Fibroblast of lung (primary cell): ENCODE data around the gene CEACAM6. TPM values are rescaled to one million over a fixed set of nuclear protein-coding genes. Genes with fewer than 3 reads are reported as not detected.

Source experiments
- DNase-seq, 2 donors: peaks; one replicate each; pipeline versions ENCODE4 v3.0.0 to v3.0.0-alpha.2; 2010; ENCODE audit warnings: low read depth in 2 of 2
- H2AFZ ChIP-seq: 2 replicates; pipeline ENCODE4 v1.5.1; 2012; ENCODE audit warnings: low read length, control low read depth, inconsistent platforms
- H3K27ac ChIP-seq: 2 replicates; pipeline ENCODE4 v1.5.1; 2011; ENCODE audit warnings: low read length, control low read depth; ENCODE audit not compliant: insufficient read depth
- H3K27me3 ChIP-seq: 2 replicates; pipeline ENCODE4 v1.5.1; 2011; ENCODE audit warnings: mild to moderate bottlenecking, low read length; ENCODE audit not compliant: control insufficient read depth, insufficient read depth
- H3K36me3 ChIP-seq: 2 replicates; pipeline ENCODE4 v1.5.1; 2011; ENCODE audit warnings: low read length; ENCODE audit not compliant: control insufficient read depth, insufficient read depth
- H3K4me1 ChIP-seq: 2 replicates; pipeline ENCODE4 v1.5.1; 2011; ENCODE audit warnings: low read length; ENCODE audit not compliant: control insufficient read depth, insufficient read depth; ENCODE audit errors: extremely low read depth
- H3K4me2 ChIP-seq: 2 replicates; pipeline ENCODE4 v1.5.1; 2011; ENCODE audit warnings: low read length, control low read depth; ENCODE audit not compliant: insufficient read depth; ENCODE audit errors: extremely low read depth
- H3K4me3 ChIP-seq, 4 experiments: fragments of 200-600 bp in 1 of 4; sonication (generic) in 1 of 4; replicated peaks in 1 of 4; 2 replicates each; pipeline ENCODE4 v1.5.1; 2011 to 2016; ENCODE audit warnings: low read length in 4 of 4, low read depth in 3 of 4, mild to moderate bottlenecking in 3 of 4, control low read depth in 2 of 4, inconsistent platforms in 1 of 4, mixed read lengths in 1 of 4; ENCODE audit not compliant: insufficient read depth in 1 of 4; ENCODE audit errors: control extremely low read depth in 1 of 4
- H3K79me2 ChIP-seq: 2 replicates; pipeline ENCODE4 v1.5.1; 2012; ENCODE audit warnings: mild to moderate bottlenecking, low read length, inconsistent platforms; ENCODE audit not compliant: control insufficient read depth, insufficient read depth
- H3K9ac ChIP-seq: 2 replicates; pipeline ENCODE4 v1.5.1; 2011; ENCODE audit warnings: mild to moderate bottlenecking, low read length, control low read depth; ENCODE audit not compliant: insufficient read depth
- H3K9me3 ChIP-seq: 2 replicates; pipeline ENCODE4 v1.5.1; 2012; ENCODE audit warnings: low read depth, low read length; ENCODE audit not compliant: control insufficient read depth, insufficient read depth
- H4K20me1 ChIP-seq: 2 replicates; pipeline ENCODE4 v1.5.1; 2011; ENCODE audit warnings: low read length; ENCODE audit not compliant: control insufficient read depth, insufficient read depth; ENCODE audit errors: extremely low read depth
- EZH2 ChIP-seq: IDR thresholded peaks from 2 replicates; pipeline ENCODE4 v1.5.1; 2012; ENCODE audit warnings: low read length, control low read depth, mild to moderate bottlenecking; ENCODE audit errors: missing control alignments
- polyA plus RNA-seq, 2 donors: library from polyadenylated mRNA; depleted of rRNA in 1 of 2; stranded (reverse) in 1 of 2; unstranded in 1 of 2; fragments of >200 nt; gene quantifications; 2 replicates each; pipeline ENCODE4 v1.2.1, GENCODE V29; 2011 to 2012; ENCODE audit warnings: missing spikeins in 1 of 2
- total RNA-seq: library from RNA; depleted of rRNA; stranded (reverse); fragments of >200 nt; gene quantifications from 2 replicates; pipeline ENCODE4 v1.2.1, GENCODE V29; 2014
- TF ChIP-seq, protein P1 (sequence below), 2 donors: IDR thresholded peaks in 1 of 2; conservative IDR thresholded peaks in 1 of 2; 1 replicate in 1 of 2; 2 replicates in 1 of 2; pipeline ENCODE4 v1.5.1; 2011 to 2012; ENCODE audit warnings: low read length in 2 of 2, control low read depth in 1 of 2, inconsistent platforms in 1 of 2, low read depth in 1 of 2, mild to moderate bottlenecking in 1 of 2

CEACAM6 gene
- total and polyA plus RNA-seq, 2 donors (not counting 1 experiment from before 2014, with no cell fraction given) = not detected

DNA sequence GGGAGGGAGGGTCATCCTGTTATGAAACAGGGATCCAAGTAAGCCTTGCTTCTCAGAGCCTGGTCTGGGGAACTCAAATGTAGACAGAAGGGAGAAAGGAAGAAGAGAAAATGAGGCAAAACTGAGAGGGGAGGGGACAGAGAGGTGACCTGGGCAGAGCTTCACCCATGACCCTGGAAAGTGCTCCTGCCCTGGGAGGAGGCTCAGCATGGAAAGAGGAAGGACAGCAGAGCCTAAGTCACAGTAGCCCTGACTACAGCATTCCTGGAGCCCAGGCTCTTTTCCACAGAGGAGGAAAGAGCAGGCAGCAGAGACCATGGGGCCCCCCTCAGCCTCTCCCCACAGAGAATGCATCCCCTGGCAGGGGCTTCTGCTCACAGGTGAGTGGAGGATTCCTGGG is 41.0 kb downstream of the CEACAM6 start, which contains the start of gene CEACAM3:
Gene CEACAM3 (plus strand): TSS at position 226 of the 400 bp plus-strand sequence. CDS start 91 bp downstream, at position 317.
- Histone ChIP-seq H3K9me3 (no peaks in the 10 kb centered on the region), H2AFZ (no peak within 1 kb of the TSS), H3K27ac (no peak within 1 kb of the TSS), H3K79me2 (no peaks in the 10 kb centered on the region), H3K36me3 (no peaks in the 10 kb centered on the region), H3K4me3 (no peak within 1 kb of the TSS), H3K27me3 (no peaks in the 10 kb centered on the region), H3K9ac (no peak within 1 kb of the TSS), H3K4me1 (no peaks in the 10 kb centered on the region), H4K20me1 (no peaks in the 10 kb centered on the region), H3K4me2 (no peak within 1 kb of the TSS)
- TF ChIP-seq, protein P1, sequence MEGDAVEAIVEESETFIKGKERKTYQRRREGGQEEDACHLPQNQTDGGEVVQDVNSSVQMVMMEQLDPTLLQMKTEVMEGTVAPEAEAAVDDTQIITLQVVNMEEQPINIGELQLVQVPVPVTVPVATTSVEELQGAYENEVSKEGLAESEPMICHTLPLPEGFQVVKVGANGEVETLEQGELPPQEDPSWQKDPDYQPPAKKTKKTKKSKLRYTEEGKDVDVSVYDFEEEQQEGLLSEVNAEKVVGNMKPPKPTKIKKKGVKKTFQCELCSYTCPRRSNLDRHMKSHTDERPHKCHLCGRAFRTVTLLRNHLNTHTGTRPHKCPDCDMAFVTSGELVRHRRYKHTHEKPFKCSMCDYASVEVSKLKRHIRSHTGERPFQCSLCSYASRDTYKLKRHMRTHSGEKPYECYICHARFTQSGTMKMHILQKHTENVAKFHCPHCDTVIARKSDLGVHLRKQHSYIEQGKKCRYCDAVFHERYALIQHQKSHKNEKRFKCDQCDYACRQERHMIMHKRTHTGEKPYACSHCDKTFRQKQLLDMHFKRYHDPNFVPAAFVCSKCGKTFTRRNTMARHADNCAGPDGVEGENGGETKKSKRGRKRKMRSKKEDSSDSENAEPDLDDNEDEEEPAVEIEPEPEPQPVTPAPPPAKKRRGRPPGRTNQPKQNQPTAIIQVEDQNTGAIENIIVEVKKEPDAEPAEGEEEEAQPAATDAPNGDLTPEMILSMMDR (conservative IDR thresholded peaks at IDR 0.05 in 1 of 2, IDR thresholded peaks at IDR 0.05 in 1 of 2; ENCODE audit: low read depth in 1 of 2, low read length in 2 of 2) = no peak
- TF ChIP-seq EZH2 = no peak
- DNase-seq = no peak

DNA sequence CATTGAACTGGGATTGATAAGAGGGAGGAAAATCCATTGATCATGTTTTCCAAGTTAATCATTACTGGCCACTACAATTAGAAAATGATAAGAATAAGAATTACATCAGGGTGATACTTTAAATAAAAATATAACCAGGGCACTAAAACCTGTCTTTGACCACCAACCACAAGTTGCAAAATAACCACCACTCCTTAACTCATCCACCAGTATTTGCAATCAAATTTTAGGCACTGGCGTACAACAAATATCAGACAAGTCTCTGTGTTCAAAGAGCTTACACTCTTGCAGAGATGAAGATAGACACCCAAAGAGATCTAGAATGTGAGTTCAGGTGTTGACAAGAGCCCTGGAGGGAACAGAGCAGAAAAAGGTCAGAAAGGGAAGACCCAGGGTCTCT is 41.6 kb downstream of the CEACAM6 start:
- DNase-seq = no peak
- no peak overlapping the region for H2AFZ ChIP-seq

GRCh38 chr19:41799444-41800000 is 44.2 kb downstream of the CEACAM6 start:
- H3K4me3 ChIP-seq = no peak overlapping the region
- H2AFZ ChIP-seq = no peak overlapping the region
- H3K4me1 ChIP-seq = no peaks in the 10 kb centered on the region
- no peaks in the 10 kb centered on the region for H3K27me3 ChIP-seq
- H3K4me2 ChIP-seq = no peak overlapping the region
- no peaks in the 10 kb centered on the region for H3K36me3 ChIP-seq
- no peak for DNase-seq
- no peaks in the 10 kb centered on the region for H3K9me3 ChIP-seq
- no peaks in the 10 kb centered on the region for H3K79me2 ChIP-seq
- H3K9ac ChIP-seq = no peak overlapping the region
- no peaks in the 10 kb centered on the region for H4K20me1 ChIP-seq
- H3K27ac ChIP-seq = no peak overlapping the region
- TF ChIP-seq, protein P1 (conservative IDR thresholded peaks at IDR 0.05 in 1 of 2, IDR thresholded peaks at IDR 0.05 in 1 of 2; ENCODE audit: low read depth in 1 of 2, low read length in 2 of 2) = no peak
- no peak for TF ChIP-seq EZH2

More for the DNA sequence above, 41.6 kb downstream of the CEACAM6 start:
- Histone ChIP-seq H4K20me1 (no peaks in the 10 kb centered on the region), H3K27ac (no peak overlapping the region), H3K9ac (no peak overlapping the region), H3K4me2 (no peak overlapping the region), H3K9me3 (no peaks in the 10 kb centered on the region), H3K27me3 (no peaks in the 10 kb centered on the region), H3K79me2 (no peaks in the 10 kb centered on the region), H3K4me3 (no peak overlapping the region), H3K4me1 (no peaks in the 10 kb centered on the region), H3K36me3 (no peaks in the 10 kb centered on the region)
- TF ChIP-seq EZH2 = no peak
- TF ChIP-seq, protein P1 (conservative IDR thresholded peaks at IDR 0.05 in 1 of 2, IDR thresholded peaks at IDR 0.05 in 1 of 2; ENCODE audit: low read depth in 1 of 2, low read length in 2 of 2) = no peak
